GM21423 (cell line): ENCODE results near the gene STUM.
"Not testable (repeated sequence)": the region's sequence is repeated elsewhere in the genome, so short reads cannot be mapped to it uniquely, and the experiment has no call there.

Experiments
- ATAC-seq: cut with Tn5 transposase; IDR thresholded peaks from one replicate; pipeline ENCODE4 v1.9.1; 2021; ENCODE audit warnings: mild to moderate bottlenecking, moderate library complexity; ENCODE audit not compliant: unreplicated experiment

STUM gene

GRCh38 chr1:226637147-226637935 lies 88.8 kb downstream of the STUM start:
- no peak for ATAC-seq

DNA sequence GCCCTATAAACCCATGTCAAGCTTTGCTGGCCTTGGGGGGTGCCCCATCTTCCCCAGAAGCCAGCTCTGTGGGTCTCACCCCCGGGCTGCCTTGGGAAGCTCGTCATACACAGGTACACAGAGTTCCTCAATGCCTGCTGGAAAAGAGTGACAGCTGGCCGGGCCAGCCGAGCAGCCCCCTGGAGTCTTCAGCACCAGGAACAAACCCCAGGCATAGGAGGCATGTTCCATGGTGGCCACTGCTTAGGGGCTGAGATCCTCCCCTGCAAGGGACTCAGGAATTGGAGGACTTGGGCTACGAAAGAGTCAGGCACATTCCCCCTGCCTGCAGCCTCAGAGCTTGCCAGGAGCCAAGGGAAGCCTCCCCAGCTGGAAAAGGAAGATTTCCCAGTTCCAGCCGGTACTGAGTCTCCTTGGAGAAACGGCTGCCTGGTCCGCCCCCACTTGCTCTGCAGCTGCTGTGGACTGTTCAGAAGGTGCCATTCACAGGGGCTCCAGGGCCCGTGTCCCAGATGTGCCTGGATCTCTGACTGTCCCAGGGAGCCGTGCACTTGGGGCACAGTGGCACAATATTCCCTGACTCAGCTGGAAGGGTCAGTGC lies 89.5 kb downstream of the STUM start:
- no peak for ATAC-seq

DNA sequence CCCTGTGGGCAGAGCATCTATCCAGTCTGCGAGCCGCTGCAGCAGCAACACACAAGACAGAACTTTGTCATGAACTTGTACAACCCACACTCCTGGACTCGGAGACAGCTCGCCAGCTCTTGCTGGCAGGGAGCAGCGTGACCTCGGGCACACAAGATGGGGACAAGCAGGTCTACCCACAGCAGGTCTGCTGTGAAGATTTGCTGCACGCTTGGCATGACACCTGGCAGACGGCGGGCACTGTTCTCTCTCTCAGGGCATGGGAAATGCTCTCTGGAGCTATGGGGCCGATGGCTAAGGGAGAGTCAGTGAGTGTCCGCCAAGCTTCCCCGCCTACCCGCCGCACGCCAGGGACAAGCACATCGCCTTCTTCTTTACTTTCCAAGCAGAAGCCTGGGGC lies 90.0 kb downstream of the STUM start:
- ATAC-seq: no peak

- ATAC-seq: not testable (repeated sequence)
These were observed 90.6 kb downstream of the STUM start for GRCh38 chr1:226639206-226639605.

- ATAC-seq: no peak
These were observed 91.1 kb downstream of the STUM start for GRCh38 chr1:226639631-226640061.

- ATAC-seq: no peak
These were observed 92.0 kb downstream of the STUM start for GRCh38 chr1:226640321-226641136.

DNA sequence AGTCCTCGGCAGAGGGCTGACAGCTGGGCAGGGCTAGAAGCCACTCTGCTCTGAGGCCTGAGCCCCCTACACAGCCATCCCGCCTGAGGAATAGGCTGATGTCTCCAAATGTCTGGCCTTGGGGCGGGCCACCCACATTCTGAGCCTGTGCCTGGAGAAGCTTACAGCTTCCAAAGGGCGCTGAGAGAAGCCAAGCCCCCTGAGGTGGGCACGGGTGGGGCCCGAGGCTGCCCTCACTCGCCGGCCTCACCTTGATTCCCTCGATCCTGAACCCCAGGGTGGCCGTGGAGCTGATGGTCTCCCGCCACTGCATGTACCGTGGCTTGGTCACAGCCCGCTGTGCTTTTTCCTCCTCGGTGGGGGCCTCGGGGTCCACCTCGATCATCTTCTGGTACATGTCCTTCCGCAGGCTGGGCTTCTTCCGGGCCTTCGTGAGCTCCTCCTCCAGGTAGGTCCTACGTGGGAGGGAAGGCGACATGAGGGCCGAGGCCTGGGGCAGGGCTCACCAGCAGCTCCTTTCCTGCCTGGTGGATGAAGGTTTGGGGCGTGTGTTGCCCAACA lies 93.2 kb downstream of the STUM start:
- no peak for ATAC-seq

- ATAC-seq: no peak
These were observed 93.9 kb downstream of the STUM start for GRCh38 chr1:226642421-226642820.

DNA sequence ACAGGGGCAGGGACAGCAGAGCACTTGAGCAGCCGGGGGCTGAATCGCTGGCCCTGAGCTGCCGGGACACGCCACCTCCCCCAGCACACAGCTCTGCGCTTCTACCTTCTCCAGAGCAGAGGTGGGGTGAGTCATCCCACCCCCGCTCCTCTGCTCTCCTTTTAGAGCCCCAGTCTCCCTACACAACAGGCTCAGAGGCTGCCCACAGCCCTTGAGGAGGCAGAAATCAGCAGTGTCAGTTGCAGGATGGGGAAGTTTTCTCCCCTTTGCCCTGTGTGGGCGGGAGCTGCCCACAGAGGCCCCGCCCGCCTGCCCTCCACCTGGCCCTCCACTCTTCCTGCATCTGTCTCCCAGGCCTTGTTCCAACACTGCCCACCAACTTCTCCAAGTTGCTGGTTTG lies 94.6 kb downstream of the STUM start:
- ATAC-seq: peak; percentile 70

GRCh38 chr1:226643611-226644540 lies 95.3 kb downstream of the STUM start:
- no peak for ATAC-seq

DNA sequence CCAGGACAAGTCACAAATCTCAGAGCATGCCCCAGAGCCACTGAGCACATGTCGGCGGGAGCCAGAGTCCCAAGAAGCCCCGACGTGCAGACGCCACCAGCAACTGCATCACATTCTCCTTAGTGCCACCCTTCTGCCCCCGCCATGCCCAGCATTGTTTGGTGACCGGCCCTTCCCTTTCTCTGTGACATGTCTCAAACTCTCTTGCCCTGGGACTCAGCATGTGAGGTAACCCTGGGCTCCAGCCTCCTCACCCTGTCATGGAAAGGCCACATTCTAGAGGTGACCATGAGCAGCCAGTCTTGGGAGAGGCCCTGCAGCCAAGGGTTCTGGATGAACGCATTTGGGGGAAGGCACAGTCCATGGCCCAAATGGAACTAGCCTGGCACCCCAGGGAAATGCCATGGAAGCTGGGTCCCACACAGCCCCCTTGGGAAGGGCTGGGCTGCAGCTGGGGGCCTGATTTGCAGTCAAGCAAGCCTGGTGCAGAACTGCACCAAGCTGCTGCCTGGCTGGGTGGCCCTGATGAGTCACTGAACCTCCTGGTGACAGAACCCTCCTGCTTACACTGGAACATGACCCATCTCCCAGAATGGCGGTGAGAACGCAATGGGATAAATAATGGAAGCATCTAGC lies 96.1 kb downstream of the STUM start:
- no peak for ATAC-seq

GRCh38 chr1:226645279-226645976 lies 96.9 kb downstream of the STUM start:
- ATAC-seq: no peak

DNA sequence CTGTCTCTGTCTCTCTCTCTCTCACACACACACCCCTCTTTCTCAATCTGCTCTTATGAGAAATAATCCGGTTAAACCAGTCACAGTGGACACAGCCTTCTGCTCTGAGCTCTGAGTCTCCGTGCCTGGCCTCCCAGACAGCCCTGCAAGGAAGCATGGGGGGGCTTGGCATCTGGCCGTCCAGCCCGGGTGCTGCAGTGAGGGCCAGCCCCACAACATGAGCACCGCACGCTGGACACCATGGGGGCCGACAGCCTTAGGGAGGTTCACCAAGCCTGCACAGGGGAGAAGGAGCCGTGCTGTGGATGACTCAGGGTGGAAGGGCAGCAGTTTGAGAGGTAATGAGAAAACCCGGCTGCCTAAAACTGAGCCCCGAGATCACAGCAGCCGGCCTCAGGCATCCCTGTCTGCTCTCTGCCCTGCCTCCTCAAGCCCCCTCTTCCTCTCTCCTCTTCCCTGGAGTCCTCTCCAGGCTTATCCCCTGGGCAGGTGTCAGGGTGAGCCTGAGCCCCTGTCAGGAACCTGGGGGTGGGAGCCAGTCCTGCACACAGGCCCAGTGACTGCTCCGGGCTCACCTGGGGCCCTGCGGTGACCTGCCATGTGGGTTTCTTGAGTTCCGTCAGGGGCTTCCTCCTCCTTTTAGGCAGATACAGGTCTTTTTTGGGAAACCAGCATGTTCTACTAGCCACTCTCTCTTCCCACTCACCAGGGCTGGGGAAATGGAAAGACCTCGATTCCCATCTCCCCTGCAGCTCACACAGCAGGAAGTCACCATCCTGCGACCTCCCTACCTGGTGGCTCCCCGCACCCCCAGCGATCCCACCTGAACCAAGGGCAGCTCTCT lies 97.7 kb downstream of the STUM start:
- ATAC-seq: no peak

DNA sequence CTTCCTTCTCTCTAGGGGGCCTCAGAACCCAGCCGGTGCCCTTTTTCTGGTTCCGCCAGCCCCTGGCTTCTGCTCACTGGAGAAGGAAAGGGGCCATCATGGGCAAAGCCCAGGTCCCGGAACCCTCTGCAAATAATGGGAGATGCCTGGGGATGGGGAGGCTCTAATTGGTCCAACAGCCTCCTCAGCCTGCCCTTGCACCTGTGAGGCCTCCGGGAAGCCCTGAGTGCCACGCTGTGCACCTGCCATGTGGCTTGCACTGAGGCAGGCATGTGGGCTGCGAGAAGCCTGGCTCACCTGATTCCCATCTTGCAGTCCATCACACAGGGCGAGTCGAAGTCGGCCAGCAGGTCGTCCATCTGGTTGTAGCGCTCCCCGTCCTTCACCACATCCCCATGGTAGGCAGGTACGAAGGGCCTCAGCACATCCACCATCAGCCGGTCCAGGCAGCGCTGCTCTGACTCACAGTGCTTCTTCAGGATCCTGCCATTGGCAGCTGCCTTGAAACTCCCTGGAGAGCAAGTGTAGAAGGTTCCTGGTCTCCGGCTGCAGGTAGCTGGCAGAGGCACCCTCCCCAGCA lies 98.4 kb downstream of the STUM start:
- ATAC-seq: no peak

DNA sequence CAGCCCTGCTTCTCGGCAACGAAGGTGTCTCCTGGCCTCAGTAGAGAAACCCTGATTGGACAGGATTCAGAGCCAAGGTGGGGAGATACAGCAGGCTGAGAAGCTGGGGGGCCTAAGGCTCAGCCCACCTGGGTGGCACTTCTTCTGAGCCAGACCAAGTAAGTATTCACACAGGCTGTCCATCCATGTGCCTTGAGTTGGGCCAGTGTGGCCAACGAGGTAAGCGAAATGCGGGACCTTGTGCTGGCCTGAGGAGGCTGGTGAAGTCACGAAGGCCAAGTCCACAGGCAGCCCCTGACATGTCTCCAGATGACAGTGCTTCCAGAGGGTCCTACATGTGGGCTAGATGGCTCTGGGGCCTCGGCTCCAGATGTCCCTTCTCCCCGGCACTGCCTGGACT lies 99.2 kb downstream of the STUM start:
- ATAC-seq: no peak

GRCh38 chr1:226648421-226648820 lies 99.9 kb downstream of the STUM start:
- no peak for ATAC-seq

DNA sequence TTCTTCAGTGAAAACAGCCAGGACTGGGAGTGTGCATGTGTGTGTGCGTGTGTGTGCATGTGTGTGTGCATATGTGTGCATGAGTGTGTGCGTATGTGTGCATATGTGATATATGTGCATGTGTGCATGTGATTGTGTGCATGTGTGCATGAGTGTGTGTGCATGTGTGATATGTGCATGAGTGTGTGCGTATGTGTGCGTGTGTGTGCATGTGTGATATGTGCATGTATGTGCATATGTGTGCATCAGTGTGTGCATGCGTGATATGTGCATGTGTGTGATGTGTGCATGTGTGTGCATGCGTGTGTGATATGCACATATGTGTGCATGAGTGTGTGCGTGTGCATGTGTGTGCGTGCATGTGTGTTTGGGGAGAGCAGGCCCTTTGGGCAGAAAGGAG lies 100.7 kb downstream of the STUM start:
- ATAC-seq: no peak

DNA sequence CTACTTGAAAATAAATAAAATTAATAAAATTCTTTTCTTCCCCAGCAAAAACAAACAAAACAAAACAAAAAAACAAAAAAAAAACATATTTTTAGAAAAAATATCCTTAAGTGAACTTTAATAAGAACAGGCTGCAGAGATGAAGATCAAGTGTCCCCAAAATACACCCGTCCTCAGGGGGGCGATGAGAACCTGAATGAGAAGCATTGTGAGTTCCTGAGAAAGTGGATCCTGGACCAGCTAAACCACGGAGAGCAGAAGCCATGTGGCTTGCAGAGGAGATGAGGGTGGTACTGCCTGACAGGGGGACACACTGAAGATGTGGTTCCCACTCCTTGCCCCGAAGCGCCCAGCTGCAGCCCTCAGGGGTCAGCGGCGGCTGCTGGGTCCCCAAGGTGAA lies 101.2 kb downstream of the STUM start:
- ATAC-seq: no peak
